ENCODE data around the gene PPP3R1. TPM values are rescaled to one million over a fixed set of nuclear protein-coding genes. Genes with fewer than 3 reads are reported as not detected.

PPP3R1 gene
- total RNA-seq, 3 donors from 2014 or later, result 32.8 to 54.4 (median 34.1) TPM

DNA sequence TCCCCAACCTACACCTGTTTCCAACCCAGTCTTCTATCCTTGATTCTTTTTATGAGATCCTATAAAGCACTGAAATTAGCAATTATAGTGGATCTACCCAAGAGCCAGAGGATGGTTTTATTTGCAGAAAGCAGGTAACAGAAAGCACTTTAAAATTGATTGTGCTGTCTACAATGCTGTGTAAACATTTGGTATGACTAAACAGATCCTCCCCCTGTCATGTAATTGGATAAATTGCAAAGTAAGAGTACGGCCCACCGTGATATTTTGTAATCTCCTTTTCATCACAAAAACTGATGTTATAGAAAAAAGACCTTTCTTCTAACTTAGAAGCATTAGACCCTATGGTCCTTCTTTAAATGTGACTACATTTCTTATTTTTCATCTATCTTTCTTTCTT is 11.3 kb upstream of the PPP3R1 start:
- H3K27me3 ChIP-seq, result no peaks in the 10 kb centered on the region
- no peak for TF ChIP-seq POLR2A (IDR thresholded peaks at IDR 0.05)
- no peak for TF ChIP-seq POLR2AphosphoS5 (IDR thresholded peaks at IDR 0.05)
- TF ChIP-seq, protein P1, sequence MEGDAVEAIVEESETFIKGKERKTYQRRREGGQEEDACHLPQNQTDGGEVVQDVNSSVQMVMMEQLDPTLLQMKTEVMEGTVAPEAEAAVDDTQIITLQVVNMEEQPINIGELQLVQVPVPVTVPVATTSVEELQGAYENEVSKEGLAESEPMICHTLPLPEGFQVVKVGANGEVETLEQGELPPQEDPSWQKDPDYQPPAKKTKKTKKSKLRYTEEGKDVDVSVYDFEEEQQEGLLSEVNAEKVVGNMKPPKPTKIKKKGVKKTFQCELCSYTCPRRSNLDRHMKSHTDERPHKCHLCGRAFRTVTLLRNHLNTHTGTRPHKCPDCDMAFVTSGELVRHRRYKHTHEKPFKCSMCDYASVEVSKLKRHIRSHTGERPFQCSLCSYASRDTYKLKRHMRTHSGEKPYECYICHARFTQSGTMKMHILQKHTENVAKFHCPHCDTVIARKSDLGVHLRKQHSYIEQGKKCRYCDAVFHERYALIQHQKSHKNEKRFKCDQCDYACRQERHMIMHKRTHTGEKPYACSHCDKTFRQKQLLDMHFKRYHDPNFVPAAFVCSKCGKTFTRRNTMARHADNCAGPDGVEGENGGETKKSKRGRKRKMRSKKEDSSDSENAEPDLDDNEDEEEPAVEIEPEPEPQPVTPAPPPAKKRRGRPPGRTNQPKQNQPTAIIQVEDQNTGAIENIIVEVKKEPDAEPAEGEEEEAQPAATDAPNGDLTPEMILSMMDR (IDR thresholded peaks at IDR 0.05), result no peak
- no peaks in the 10 kb centered on the region for H3K4me1 ChIP-seq
- intact Hi-C loops (cut with DNase I; ENCODE audit: low total_unique reads), result no loop called here
- H3K4me3 ChIP-seq, result no peak overlapping the region
- no peaks in the 10 kb centered on the region for H3K36me3 ChIP-seq
- DNase-seq (ENCODE audit: low spot score in 2 of 2), result no peak
- no peak overlapping the region for H3K27ac ChIP-seq
- no peaks in the 10 kb centered on the region for H3K9me3 ChIP-seq

GRCh38 chr2:68258851-68259250 is 6.5 kb upstream of the PPP3R1 start:
- Histone ChIP-seq H3K36me3 (no peaks in the 10 kb centered on the region), H3K4me3 (no peak overlapping the region), H3K9me3 (no peaks in the 10 kb centered on the region), H3K27me3 (no peaks in the 10 kb centered on the region), H3K4me1 (peaks cover 0 to 3% of the 10 kb centered on the region in 2 donors), H3K27ac (no peak overlapping the region)
- TF ChIP-seq POLR2AphosphoS5 (IDR thresholded peaks at IDR 0.05) (no peak), POLR2A (IDR thresholded peaks at IDR 0.05) (no peak)
- TF ChIP-seq, protein P1 (IDR thresholded peaks at IDR 0.05), result no peak
- intact Hi-C loops (cut with DNase I; ENCODE audit: low total_unique reads), result no loop called here
- no peak for DNase-seq (ENCODE audit: low spot score in 2 of 2)

DNA sequence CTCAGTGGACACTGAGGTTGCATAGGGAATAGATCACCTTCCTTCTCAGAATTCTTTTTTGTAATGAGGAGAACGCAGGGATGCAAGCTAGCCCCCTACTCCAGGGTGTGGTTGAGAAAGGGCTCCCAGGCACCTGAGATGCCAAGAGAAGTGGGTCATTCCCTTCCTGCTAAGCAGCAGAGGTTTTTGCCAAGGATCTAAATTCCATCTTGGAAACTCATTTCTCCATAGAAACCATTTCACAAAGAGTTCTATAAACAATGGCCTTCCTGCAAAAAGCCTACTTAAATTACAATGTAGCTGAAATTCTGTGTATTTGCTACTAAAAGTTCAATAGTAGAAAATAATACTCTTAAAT is 3.7 kb upstream of the PPP3R1 start:
- H3K27me3 ChIP-seq, result no peaks in the 10 kb centered on the region
- TF ChIP-seq POLR2AphosphoS5 (IDR thresholded peaks at IDR 0.05) (no peak), POLR2A (IDR thresholded peaks at IDR 0.05) (no peak)
- TF ChIP-seq, protein P1 (IDR thresholded peaks at IDR 0.05), result no peak
- H3K27ac ChIP-seq, result peak overlapping the region in 1 of 2 donors; percentile 36
- no peaks in the 10 kb centered on the region for H3K36me3 ChIP-seq
- peaks cover 0 to 6% of the 10 kb centered on the region in 2 donors for H3K4me1 ChIP-seq
- H3K9me3 ChIP-seq, result no peaks in the 10 kb centered on the region
- no peak for DNase-seq (ENCODE audit: low spot score in 2 of 2)
- no peak overlapping the region for H3K4me3 ChIP-seq
- intact Hi-C loops (cut with DNase I; ENCODE audit: low total_unique reads), result no loop called here

DNA sequence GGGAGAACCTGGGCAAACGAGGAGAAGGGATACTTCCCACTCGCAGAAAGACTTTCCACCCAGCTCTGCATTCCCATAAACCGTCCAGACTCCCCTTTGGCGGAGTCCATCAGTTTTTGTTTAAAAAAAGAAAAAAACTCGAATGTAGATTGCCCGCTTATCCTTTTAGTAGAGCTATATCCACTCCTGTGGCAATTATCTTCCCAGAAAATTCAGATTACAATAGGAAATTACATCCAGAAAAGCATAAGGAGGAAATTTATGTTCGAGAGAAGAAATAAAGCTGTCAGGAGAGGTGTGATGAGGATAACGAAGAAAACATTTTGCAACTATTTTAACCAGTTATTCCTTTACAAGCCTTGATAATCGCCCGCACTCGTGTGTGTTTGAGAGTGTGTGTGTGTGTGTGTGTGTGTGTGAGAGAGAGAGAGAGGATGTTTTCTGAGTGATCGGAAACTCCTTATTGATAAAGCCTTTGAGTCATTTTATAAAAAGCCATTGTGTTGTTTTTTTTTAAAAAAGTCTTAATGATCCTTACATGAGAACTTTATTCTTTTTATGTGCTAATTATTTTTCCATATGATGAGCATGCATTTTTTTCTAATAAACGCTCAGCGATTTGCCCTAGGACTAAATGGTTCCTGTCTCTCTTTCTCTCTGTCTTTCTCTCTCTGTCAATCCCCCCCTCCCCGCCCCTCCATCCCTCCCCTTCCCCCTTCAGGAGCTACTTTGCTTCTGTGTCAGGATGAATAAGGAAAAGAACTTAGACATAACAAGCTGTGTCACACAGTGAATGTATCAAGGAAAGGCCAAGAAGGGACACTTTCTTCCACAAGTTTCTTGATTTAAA is 1.1 kb upstream of the PPP3R1 start:
- Histone ChIP-seq H3K36me3 (no peaks in the 10 kb centered on the region), H3K4me3 (peak overlapping the region; percentile 84 to 94 (median 85)), H3K27me3 (no peaks in the 10 kb centered on the region), H3K9me3 (no peaks in the 10 kb centered on the region), H3K27ac (peak overlapping the region; percentile 94 to 99), H3K4me1 (peaks cover 0 to 13% of the 10 kb centered on the region in 2 donors)
- intact Hi-C loops (cut with DNase I; ENCODE audit: low total_unique reads), result no loop called here
- DNase-seq (ENCODE audit: low spot score in 2 of 2), result no peak
- no peak for TF ChIP-seq POLR2A (IDR thresholded peaks at IDR 0.05)
- TF ChIP-seq, protein P1 (IDR thresholded peaks at IDR 0.05), result no peak
- no peak for TF ChIP-seq POLR2AphosphoS5 (IDR thresholded peaks at IDR 0.05)

DNA sequence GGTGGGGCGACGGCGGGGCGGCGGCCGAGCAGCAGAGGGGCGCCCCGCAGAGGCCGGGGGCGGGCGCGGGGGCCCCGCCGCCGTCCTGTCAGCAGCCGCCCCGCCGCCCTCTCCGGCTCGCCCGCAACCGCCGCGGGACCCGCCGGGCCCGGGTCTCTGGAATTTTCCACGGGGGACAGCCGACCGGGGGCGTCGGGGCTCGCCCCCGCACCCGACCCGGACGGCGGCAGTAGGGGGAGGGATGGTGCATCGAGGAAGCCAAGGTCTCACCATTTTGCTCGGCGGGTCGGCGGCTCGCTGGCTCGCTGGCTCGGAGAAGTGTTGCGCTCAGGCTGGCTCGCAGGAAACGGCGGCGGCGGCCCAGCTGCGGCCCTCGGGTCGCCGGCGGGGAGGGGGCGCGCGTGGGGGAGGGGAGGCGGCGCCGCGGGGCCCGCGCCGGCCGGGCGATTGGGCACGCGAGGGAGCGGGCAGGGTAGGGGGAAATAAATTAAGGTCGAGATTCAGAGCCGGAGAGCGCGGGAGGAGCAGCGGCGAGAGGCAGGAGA is 405 bp downstream of the PPP3R1 start:
- H3K27ac ChIP-seq, result peak overlapping the region; percentile 94 to 99
- H3K27me3 ChIP-seq, result no peaks in the 10 kb centered on the region
- TF ChIP-seq POLR2AphosphoS5 (IDR thresholded peaks at IDR 0.05), result no peak
- no peak for TF ChIP-seq POLR2A (IDR thresholded peaks at IDR 0.05)
- TF ChIP-seq, protein P1 (IDR thresholded peaks at IDR 0.05), result no peak
- H3K9me3 ChIP-seq, result no peaks in the 10 kb centered on the region
- H3K4me1 ChIP-seq, result peaks cover 0 to 21% of the 10 kb centered on the region in 2 donors
- H3K36me3 ChIP-seq, result no peaks in the 10 kb centered on the region
- intact Hi-C loops (cut with DNase I; ENCODE audit: low total_unique reads), result no loop called here
- peak overlapping the region; percentile 84 to 94 (median 85) for H3K4me3 ChIP-seq
- DNase-seq (ENCODE audit: low spot score in 2 of 2), result peak in 1 of 2 donors; percentile 24
